Measurements from ENCODE around the gene PKP3.
A peak's percentile ranks its signal among the peaks of the same experiment; 100 is the strongest.

Gene PKP3

DNA sequence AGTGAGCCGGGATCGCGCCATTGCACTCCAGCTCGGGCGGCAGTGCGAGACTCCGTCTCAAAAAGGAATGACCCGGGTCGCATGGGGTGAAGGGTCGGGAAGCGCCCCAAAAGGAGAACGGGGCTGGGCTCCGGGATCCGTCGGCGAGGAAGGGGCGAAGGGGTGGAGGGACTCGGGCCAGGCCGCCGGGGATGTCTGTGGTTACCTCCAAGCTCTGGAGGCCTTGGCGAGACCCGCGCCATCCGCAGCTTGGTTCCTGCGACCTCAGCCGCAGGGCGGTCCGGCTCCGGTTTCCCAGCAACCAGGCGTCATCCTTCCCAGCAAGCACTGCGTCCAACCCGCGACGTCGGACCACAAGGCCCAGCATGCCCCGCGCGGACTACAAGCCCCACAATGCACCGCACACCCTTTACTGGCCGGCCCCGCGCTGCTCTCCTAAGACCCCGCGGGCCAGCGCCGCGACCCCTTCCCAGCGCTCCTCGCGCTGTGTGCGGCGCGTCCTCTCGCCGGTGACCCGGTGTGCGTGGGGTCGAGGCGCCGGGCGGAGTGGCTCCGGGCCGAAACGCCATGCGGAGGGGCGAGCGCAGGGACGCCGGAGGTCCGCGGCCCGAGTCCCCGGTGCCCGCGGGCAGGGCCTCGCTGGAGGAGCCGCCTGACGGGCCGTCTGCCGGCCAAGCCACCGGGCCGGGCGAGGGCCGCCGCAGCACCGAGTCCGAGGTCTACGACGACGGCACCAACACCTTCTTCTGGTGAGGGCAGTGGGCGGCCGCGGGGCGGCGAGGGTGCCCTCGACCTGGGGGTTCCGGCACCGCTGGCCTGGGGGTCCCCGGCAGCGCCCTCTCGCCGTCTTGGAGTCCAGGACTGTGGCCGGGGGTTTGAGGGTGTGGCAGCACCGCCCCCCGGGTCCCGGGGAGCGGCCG is 56.1 kb downstream of the PKP3 start, which contains the start of gene PTDSS2:
Gene PTDSS2, plus strand, starts transcription at position 391 of the 920 bp plus-strand sequence. Its CDS starts 177 bp downstream, at position 568.
- peak; percentile 93 for DNase-seq

DNA sequence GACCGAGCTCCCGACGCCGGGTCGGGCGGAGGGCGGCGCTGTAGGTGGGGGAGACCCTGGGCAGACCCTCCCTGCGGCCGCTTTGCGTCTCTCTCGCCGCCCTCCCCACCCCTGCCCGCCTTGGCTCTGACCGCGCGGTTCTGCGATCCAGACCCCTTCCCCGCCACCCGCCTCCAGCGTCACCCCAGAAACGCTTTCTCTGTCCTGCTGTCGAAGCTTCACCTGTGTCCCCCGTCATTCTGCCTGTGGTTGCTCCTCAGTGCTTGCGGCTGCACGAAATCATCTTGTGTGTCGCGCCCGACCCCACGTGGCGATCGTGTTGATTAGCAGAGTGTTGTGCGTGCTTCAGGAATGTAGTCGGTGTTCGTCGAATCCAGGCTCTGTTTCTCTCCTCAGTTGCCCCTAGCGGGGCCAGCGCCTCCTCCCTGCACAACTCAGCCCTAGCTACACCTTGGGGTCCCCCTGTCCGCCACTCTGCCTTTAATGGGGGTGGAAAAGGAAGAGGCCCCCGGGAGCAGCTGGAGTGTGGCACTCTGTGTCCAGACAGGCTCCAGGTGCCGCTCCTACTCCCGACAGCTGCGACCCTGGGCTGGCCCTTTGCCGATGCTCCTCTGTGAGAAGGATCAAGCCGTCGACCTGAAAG is 56.9 kb downstream of the PKP3 start:
- DNase-seq, result peak; percentile 27 to 63

DNA sequence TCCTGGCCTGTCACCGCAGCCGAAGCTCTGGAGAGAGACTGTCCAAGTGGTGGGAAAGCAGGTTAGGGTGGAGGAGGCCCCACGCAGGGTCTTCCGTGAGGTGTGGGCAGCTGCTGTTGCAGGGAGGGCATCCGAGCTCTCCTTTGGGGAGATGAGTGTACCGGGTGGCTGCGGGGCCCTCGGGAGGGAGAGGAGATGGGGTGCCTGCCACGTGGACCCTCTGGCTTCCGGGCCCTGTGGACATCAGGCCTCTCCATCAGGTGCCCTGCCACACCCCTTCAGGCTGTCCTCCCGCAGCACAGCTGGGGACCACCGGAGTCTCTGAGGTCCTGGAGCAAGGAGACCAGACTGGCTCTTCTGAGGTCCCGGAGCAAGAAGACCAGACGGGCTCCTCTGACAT is 57.7 kb downstream of the PKP3 start:
- no peak for DNase-seq

DNA sequence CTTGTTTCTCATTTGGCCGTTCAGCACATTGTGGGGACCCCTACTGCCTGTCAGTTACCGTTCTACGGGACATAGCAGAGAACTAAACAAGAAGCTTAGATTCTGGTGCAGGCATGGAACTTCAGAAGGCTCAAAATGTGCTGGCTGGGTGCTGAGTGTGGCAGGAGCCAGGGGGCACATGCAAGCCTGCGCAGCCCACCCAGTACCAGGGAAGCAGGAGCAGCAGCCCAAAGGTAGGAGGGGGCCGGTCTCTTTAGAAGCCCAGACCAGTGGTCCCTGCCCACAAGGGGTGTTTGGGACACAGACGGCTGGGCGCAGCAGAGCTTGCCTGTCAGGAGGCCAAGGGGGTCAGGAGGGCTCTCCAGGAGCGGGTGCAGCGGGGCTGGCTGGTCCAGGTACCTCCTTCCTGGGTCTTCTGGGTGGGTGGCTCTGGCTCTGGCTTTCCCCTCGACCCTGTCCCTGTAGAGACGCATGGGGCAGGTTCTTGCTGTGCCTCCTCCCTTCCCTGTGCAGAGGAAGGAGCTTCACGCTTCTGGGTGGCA is 58.3 kb downstream of the PKP3 start:
- no peak for DNase-seq

DNA sequence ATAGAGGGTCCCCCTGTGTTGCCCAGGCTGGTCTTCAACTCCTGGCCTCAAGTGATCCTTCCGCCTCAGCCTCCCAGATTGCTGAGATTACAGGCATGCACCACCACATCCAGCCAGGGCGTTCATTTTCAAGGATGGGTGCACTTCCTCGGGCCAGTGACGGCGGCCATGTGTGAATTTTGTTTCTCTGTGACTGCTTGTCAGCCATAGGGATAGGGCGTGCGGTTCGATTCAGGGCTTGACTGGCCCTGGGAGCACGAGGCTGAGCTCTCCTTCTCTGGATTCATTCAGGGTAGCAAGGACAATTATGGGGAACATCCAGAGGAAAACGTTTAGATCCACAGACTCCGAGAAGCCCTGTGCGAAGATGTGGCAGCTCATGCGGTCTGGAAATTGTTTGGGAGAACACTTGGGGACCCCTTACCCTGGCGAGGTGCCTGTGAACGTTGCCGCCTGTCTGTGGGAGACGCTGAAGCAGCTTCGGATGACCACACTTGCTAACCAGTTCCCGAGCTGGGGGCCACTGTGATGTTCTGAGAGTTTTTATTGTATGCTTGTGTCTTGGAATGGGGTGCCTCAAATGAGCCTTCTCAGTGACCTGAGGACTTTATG is 59.0 kb downstream of the PKP3 start:
- DNase-seq, result no peak

DNA sequence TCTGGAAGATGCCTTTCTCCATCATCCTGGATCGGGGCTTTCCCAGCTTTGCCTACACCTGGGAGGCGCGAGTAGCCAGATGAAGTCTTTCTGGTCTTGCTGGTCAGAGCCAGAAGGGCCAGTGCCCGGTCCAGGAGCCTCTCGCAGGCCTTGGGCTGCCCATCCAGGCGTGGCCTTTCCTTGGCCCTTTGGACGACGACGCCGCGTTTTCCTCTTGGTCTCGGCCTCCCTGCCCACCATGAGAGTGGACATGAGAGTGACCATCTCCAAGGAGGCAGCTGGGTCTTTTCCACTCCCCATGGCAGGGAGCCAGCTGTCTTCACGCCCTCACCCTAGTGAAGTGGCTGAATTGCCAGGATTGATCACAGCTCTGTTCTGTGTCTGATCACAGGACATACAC is 59.6 kb downstream of the PKP3 start:
- DNase-seq, result no peak

- DNase-seq, result no peak
Observed at GRCh38 chr11:454043-454442, 60.0 kb downstream of the PKP3 start.

Data from NCI-H524 (cell line).